Naive thymus-derived CD4-positive, alpha-beta T cell (primary cell): Measurements from ENCODE around the gene LIN54. TPM values are rescaled to one million over a fixed set of nuclear protein-coding genes. Genes with fewer than 3 reads are reported as not detected.

ENCODE experiments used
- polyA plus RNA-seq, 2 donors: library from polyadenylated mRNA; unstranded; fragments of 300-500 nt; fragmentation: Illumina TruSeq; gene quantifications; one replicate each; pipeline ENCODE4 v1.2.3, GENCODE V29; 2021
- total RNA-seq, 6 experiments: library from RNA in 5 of 6; stranded (reverse) in 5 of 6; gene quantifications; 1 replicate in 5 of 6; 2 replicates in 1 of 6; pipeline ENCODE4 v1.2.3 and lab custom pipeline; 2021 to 2026

LIN54 gene
- total and polyA plus RNA-seq, 7 experiments from 2014 or later = 11.0 to 30.7 (median 16.6) TPM

Other genes starting within 250 kb of the LIN54 start
- 1 to 10 TPM in 1 of 5 experiments, under 1 TPM in 2, not detected in 2; 0.13 to 1.5 (median 0.44) TPM for gene SCD5, start 212.0 kb downstream of the LIN54 start, total RNA-seq
- not detected for gene SCD5, start 212.0 kb downstream of the LIN54 start, polyA plus RNA-seq
- gene SEC31A, start 119.7 kb downstream of the LIN54 start, total RNA-seq = 100 to 1,000 TPM; 137 to 168 (median 149) TPM
- gene SEC31A, start 119.7 kb downstream of the LIN54 start, polyA plus RNA-seq = 100 to 1,000 TPM; 130 to 136 TPM
- 1 to 10 TPM; 2.2 to 4.9 (median 4.4) TPM for gene THAP9, start 110.1 kb downstream of the LIN54 start, total RNA-seq
- 1 to 10 TPM; 1.7 to 2.7 TPM for gene THAP9, start 110.1 kb downstream of the LIN54 start, polyA plus RNA-seq
- gene COPS4, start 24.4 kb upstream of the LIN54 start, total RNA-seq = 10 to 100 TPM; 23.5 to 32.8 (median 24.7) TPM
- 10 to 100 TPM; 53.7 to 59.7 TPM for gene COPS4, start 24.4 kb upstream of the LIN54 start, polyA plus RNA-seq
- 100 to 1,000 TPM; 204 to 340 (median 247) TPM for gene PLAC8, start 103.9 kb upstream of the LIN54 start, total RNA-seq
- 100 to 1,000 TPM; 336 to 634 TPM for gene PLAC8, start 103.9 kb upstream of the LIN54 start, polyA plus RNA-seq